GM18951 (cell line): ENCODE measurements around the gene CPTP.
A peak's percentile ranks its signal among the peaks of the same experiment; 100 is the strongest.

Experiments used
- POLR2A ChIP-seq: IDR thresholded peaks from 4 replicates; pipeline ENCODE4 v1.6.1; 2011; ENCODE audit warnings: mild to moderate bottlenecking; ENCODE audit not compliant: insufficient read length, insufficient read depth; ENCODE audit errors: extremely low read depth
- in situ Hi-C: fragments of 300-500 bp; cut with MboI; formaldehyde crosslinking; loops from one replicate; pipeline ENCODE4 v1.12.0; 2022; ENCODE audit warnings: low sequenced_read_pairs, mixed read lengths, inconsistent platforms; ENCODE audit not compliant: unreplicated experiment

The CPTP gene

DNA sequence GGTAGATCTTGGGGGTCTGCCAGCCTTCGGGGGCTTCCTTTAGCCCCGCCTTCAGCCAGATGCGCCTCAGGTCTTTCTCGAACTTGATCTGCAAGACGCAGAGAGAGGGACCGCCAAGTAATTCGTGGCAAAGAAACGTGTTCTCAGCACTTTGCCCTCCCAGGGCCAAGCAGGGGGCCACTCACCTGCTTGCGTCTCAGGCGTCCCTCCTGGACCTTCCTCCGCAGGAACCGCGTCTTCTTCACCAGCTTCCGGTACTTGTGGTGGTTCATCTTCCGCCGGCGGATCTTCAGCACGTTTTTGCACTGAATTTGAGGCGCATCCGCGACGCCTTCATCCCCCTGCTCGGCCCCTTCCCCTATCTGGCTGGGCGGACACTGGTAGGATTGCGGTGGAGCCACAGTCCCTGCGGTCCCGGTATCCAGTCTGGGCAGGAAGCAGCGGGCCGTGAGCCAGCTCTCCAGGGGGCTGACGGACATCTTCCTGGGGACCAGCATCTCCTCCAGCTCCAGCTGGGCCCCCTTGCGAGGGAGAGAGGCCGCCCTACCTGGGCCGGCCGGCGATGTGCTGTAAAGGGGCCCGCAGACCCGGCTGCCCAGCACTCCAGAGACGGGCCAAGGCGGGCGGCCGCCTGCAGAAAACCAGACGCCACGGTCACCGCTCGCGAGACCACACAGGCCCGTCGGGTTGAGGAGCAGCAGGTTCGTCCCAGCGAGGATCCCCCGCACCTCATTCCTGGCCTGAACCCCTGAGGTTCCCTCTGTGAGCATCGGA lies 49.4 kb downstream of the CPTP start:
- in situ Hi-C loops = no loop called here
- no peak for TF ChIP-seq POLR2A

DNA sequence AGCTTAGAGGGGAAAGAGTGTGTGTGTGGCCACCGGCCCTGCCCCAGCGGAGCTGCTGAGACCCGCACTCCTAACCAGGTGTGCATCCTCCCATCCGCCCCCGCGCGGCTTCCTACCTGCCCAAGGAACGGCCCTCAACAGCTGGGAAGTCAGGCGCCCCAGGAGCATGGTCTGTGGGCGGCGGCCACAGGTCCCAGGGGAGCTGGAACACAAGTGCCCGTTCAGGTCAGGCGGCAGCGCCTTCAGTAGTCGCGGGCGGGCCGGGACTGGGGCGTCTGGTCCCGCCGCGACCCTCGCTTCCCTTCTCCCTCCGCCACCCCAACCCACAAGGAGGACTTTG lies 50.0 kb downstream of the CPTP start:
- no peak for TF ChIP-seq POLR2A
- in situ Hi-C loops = no loop called here

DNA sequence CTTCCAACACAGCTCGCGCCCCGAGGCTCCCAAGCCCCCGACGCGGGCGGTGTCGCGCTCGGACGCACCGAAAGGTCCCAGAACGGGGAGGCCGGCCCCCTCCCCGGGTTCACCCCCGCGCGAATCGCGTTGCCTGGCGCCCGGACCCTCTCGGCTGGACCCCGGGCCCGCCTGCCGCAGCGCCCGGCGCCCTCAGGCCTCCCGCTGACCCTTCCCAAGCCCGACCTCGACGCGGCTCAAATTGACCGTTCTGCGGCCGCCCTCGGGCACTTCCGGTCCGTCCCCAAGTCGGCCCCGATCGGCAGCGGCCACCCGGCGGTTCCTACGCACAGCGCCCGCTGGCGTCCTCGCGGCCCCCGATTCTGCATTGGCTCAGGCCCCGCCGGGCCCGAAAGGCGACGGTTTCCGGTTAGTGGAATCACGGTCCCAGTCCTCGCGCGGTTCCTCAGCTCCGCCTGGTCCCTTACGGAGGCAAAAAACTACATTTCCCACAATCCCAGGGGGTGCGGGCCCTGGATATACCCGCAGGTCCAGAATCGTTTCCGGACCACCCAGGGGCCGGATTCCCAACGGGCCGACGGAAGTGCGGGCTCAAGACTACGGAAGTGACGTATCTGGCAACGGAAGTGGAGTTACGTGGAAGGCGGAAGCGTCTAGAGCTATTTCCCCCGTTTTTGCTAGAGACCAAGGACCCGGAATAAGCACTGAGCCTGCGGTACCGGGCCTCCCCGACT lies 50.5 kb downstream of the CPTP start, which contains the start of gene AURKAIP1:
TSS of gene AURKAIP1 (minus strand) at position 279 of the 734 bp plus-strand sequence. CDS start 451 bp downstream, outside the sequence.
- in situ Hi-C loops = no loop called here
- peak; percentile 75 for TF ChIP-seq POLR2A

DNA sequence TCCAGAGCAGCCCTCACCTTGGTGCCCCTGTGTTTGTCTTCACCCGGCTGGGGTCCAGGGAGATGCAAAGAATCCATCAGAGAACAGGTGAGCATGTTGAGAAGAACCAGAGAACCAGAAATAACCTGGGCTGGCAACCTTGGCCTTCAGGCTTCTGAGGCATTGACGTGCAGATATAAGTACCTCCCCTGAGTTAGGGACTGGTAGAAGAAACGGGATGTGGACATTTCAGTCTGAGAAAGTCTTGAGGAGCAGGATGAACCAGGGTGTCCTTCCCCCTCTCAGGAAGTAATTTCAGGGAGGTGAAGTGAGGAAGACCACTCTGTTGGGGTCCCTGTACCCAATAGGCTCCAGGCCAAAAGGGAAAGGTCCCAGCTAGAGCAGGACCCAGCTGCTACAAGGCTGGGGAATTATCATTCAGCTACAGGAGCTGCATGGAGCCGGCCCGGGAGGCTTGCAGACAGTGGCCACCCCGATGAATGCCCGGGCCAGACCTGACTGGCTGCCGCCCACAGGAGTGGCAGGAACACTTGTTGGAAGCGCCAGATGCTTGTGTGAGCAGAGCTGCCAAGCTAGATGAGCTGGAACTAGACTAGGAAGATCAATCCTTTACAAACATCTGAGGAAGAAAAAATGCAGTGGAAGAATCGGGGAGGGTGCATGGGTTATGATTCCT lies 52.1 kb downstream of the CPTP start:
- no peak for TF ChIP-seq POLR2A
- in situ Hi-C loops = no loop called here

DNA sequence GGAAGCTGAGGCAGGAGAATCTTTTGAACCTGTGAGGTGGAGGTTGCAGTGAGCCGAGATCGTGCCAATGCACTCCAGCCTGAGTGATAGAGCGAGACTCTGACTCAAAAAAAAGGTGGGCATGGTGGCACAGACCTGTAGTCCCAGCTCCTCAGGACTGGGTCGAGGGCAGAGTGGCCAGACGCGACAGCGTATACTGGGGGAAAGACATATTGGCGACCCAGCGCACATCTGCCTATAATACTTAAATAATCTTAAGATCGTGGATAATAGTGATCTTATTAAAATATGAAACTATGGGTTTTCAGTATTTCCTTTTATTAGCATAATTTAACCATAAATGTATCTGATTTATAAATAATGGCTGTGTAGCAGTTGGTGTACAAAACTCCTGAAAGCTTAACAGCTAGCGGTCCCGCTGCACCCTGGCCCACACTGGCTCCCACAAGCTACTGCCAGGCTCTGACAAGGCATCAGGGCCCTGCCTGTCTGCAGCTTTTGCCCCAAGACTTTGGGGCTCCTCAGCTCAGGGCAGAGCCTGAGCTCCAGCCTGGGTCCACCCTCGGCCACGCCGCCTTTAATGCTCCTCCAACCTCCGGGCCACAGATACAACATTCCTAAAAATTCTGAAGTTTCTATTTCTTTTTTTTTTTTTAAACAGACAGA lies 53.1 kb downstream of the CPTP start:
- TF ChIP-seq POLR2A = no peak
- in situ Hi-C loops = no loop called here
